ENCODE measurements around the gene BCKDHB. TPM values are rescaled to one million over a fixed set of nuclear protein-coding genes. Genes with fewer than 3 reads are reported as not detected.

BCKDHB gene
- 8.4 and 9.9 TPM in 2 replicates for total RNA-seq

DNA sequence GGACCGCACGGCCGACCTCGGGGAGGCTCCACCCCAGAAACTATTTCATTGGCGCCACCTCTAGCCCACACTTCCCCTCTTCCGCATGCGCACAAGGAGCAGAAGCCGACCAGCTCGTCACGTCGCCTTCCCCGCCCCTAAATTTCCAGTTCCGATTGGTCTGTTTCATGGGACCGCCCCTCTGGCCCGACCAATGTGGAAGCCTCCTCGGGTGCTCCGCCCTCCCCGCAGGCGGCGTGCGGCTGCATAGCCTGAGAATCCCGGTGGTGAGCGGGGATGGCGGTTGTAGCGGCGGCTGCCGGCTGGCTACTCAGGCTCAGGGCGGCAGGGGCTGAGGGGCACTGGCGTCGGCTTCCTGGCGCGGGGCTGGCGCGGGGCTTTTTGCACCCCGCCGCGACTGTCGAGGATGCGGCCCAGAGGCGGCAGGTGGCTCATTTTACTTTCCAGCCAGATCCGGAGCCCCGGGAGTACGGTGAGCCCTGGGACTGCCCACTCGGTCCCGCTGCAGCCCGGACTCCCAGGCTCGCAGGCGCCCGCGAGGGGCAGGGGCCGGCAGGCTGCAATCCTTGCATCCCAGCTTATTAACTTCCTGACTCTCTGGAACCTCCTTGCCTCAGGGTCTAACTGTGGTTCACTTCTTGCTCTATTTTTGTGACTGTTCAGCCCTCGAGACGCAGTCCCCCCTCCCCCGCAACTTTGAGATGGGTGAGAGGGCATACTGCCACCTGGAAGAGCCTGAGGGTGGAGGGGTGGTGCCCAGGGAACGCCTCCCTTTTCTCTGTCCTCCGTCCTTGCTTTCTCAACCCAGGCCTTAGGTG lies at the start of gene BCKDHB:
BCKDHB (plus strand) TSS at position 254 of the 818 bp plus-strand sequence; CDS start at position 277, 23 bp downstream.

Other genes starting within 250 kb of the BCKDHB start
- gene ELOVL4, start 159.1 kb upstream of the BCKDHB start, total RNA-seq: 8.8 and 15.4 TPM in 2 replicates
- gene TTK, start 102.0 kb upstream of the BCKDHB start, total RNA-seq: 17.6 and 22.0 TPM in 2 replicates